Suprapubic skin (tissue), 4 donors: ENCODE measurements around the gene SLC35E3.

ENCODE experiments used
- EP300 ChIP-seq: sonication (generic); formaldehyde crosslinking; IDR thresholded peaks from one replicate; pipeline ENCODE4 v1.6.1; 2017; ENCODE audit warnings: antibody characterized with exemption
- POLR2A ChIP-seq, 2 donors: fragments of 450-650 bp; IDR thresholded peaks; one replicate each; pipeline ENCODE4 v1.6.1; 2017; ENCODE audit warnings: antibody characterized with exemption in 2 of 2, mild to moderate bottlenecking in 2 of 2, moderate library complexity in 2 of 2
- POLR2AphosphoS5 ChIP-seq, 3 donors: sonication (generic); formaldehyde crosslinking; IDR thresholded peaks; one replicate each; pipeline ENCODE4 v1.6.1; 2017; ENCODE audit warnings: antibody characterized with exemption in 3 of 3
- TF ChIP-seq, protein P1 (sequence below), 2 donors: fragments of 200-600 bp in 1 of 2; fragments of 450-650 bp in 1 of 2; sonication (generic) in 1 of 2; IDR thresholded peaks; one replicate each; pipeline ENCODE4 v1.5.1; 2016 to 2019; ENCODE audit warnings: antibody characterized with exemption in 2 of 2, mild to moderate bottlenecking in 1 of 2, moderate library complexity in 1 of 2

DNA sequence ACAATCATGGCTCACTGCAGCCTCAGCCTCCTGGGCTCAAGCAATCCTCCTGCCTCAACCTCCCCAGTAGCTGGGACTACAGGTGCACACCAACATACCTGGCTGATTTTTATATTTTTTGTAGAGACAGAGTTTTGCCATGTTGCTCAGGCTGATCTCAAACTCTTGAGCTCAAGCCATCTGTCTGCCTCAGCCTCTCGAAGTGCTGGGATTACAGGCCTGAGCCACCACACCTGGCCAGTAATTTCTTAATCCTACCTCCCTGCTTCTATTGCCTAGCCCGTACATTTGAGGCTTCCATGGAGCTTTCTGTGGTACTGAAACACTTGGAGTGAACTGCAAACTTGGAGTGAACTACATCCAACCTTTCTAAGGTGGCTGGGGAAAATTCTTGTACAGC lies 20.7 kb downstream of the SLC35E3 start:
- TF ChIP-seq EP300: no peak
- TF ChIP-seq, protein P1, sequence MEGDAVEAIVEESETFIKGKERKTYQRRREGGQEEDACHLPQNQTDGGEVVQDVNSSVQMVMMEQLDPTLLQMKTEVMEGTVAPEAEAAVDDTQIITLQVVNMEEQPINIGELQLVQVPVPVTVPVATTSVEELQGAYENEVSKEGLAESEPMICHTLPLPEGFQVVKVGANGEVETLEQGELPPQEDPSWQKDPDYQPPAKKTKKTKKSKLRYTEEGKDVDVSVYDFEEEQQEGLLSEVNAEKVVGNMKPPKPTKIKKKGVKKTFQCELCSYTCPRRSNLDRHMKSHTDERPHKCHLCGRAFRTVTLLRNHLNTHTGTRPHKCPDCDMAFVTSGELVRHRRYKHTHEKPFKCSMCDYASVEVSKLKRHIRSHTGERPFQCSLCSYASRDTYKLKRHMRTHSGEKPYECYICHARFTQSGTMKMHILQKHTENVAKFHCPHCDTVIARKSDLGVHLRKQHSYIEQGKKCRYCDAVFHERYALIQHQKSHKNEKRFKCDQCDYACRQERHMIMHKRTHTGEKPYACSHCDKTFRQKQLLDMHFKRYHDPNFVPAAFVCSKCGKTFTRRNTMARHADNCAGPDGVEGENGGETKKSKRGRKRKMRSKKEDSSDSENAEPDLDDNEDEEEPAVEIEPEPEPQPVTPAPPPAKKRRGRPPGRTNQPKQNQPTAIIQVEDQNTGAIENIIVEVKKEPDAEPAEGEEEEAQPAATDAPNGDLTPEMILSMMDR (IDR thresholded peaks at IDR 0.05): no peak
- no peak for TF ChIP-seq POLR2AphosphoS5 (IDR thresholded peaks at IDR 0.05)
- TF ChIP-seq POLR2A (IDR thresholded peaks at IDR 0.05): no peak
